PFSK-1 (cell line): Measurements from ENCODE around the gene APP.

Experiments used
- POLR2AphosphoS5 ChIP-seq: IDR thresholded peaks from 2 replicates; pipeline ENCODE4 v1.6.1; 2012; ENCODE audit warnings: low read depth, mild to moderate bottlenecking, control low read depth, low read length, moderate library complexity
- REST ChIP-seq, 2 experiments: IDR thresholded peaks; 2 replicates each; pipeline versions ENCODE4 v1.6.1 to v1.8.0; 2011 to 2012; ENCODE audit warnings: low read depth in 2 of 2, low read length in 2 of 2, control low read depth in 1 of 2, inconsistent platforms in 1 of 2, mild to moderate bottlenecking in 1 of 2, moderate library complexity in 1 of 2; ENCODE audit not compliant: insufficient read depth in 1 of 2
- SIN3A ChIP-seq: IDR thresholded peaks from 2 replicates; pipeline ENCODE4 v1.6.1; 2012; ENCODE audit warnings: mild to moderate bottlenecking, low read length, moderate library complexity, borderline replicate concordance; ENCODE audit not compliant: insufficient read depth
- TAF1 ChIP-seq: IDR thresholded peaks from 2 replicates; pipeline ENCODE4 v1.6.1; 2012; ENCODE audit warnings: low read length, control low read depth, borderline replicate concordance; ENCODE audit not compliant: insufficient read depth

- TF ChIP-seq POLR2AphosphoS5 (no peak), SIN3A (no peak), TAF1 (no peak), REST (IDR thresholded peaks at IDR 0.05; ENCODE audit: insufficient read depth in 1 of 2, low read depth in 2 of 2, low read length in 2 of 2) (no peak)
Observed at GRCh38 chr21:26001356-26001755, 169.2 kb downstream of the APP start.
